ENCODE results near the gene ANKRD28. TPM values are rescaled to one million over a fixed set of nuclear protein-coding genes. Genes with fewer than 3 reads are reported as not detected.

ANKRD28 gene
- total and polyA plus RNA-seq, 2 of the 8 experiments (the other 6 are each of a cell fraction or from before 2014, with no cell fraction given), result 39.1 to 61.7 TPM

GRCh38 chr3:15766406-15766805 lies 31.4 kb downstream of the ANKRD28 start:
- H2BK120ac ChIP-seq (replicated peaks; ENCODE audit: low read depth, low read length), result no peak overlapping the region
- no peak overlapping the region for H4K91ac ChIP-seq (replicated peaks; ENCODE audit: insufficient read length, low read length)
- H3K79me1 ChIP-seq (ENCODE audit: low read depth, low read length), result no peaks in the 10 kb centered on the region
- no peaks in the 10 kb centered on the region for H3K9me3 ChIP-seq (ENCODE audit: insufficient read depth in 2 of 2, low read depth in 1 of 2, low read length in 1 of 2)
- no peak overlapping the region for H2AK5ac ChIP-seq (ENCODE audit: low read depth, low read length)
- H3K23me2 ChIP-seq (ENCODE audit: low read depth, low read length), result no peaks in the 10 kb centered on the region
- ChIA-PET POLR2A (ENCODE audit: partially characterized antibody) (no interaction called here), CTCF (ENCODE audit: partially characterized antibody) (no interaction called here)
- H3K56ac ChIP-seq (replicated peaks; ENCODE audit: insufficient read length, low read depth, low read length), result no peak overlapping the region
- FAIRE-seq (no peak), DNase-seq (ENCODE audit: low read depth in 1 of 2, low spot score in 2 of 2) (no peak)
- no peak overlapping the region for H3K9ac ChIP-seq (replicated peaks in 1 of 4; ENCODE audit: extremely low read depth in 1 of 4, low read depth in 3 of 4, low read length in 3 of 4)
- 78% methylated on average over 1 of the region's 1 CpG; no CpG with 5 or more reads in 1 of the 2 experiments for WGBS, 2 experiments (ENCODE audit: extremely low coverage in 1 of 2, insufficient coverage in 1 of 2, insufficient read length in 1 of 2, insufficient replicate concordance in 2 of 2, low coverage in 1 of 2, low lambda C conversion rate in 2 of 2, missing lambda C conversion rate in 1 of 2)
- no peaks in the 10 kb centered on the region for H3K4me1 ChIP-seq (replicated peaks in 1 of 4; ENCODE audit: control insufficient read depth in 3 of 4, insufficient read depth in 4 of 4, low read length in 3 of 4)
- no peak overlapping the region for H3K23ac ChIP-seq (ENCODE audit: insufficient read length)
- H2BK12ac ChIP-seq (ENCODE audit: low read depth, low read length), result no peak overlapping the region
- no peak overlapping the region for H3K4ac ChIP-seq (replicated peaks; ENCODE audit: insufficient read length, low read depth, low read length)
- no peak overlapping the region for H3K4me3 ChIP-seq (ENCODE audit: extremely low read depth in 1 of 4, insufficient read depth in 2 of 4, low read depth in 3 of 4, low read length in 4 of 4)
- no peak overlapping the region for H4K5ac ChIP-seq (ENCODE audit: insufficient read length, low read depth, low read length)
- H4K20me1 ChIP-seq (replicated peaks in 1 of 2; ENCODE audit: control insufficient read depth in 1 of 2, insufficient read depth in 2 of 2, low read length in 2 of 2), result no peaks in the 10 kb centered on the region
- no peak overlapping the region for H2BK20ac ChIP-seq (ENCODE audit: low read length)
- no peaks in the 10 kb centered on the region for H3K27me3 ChIP-seq (replicated peaks in 1 of 4; ENCODE audit: control insufficient read depth in 3 of 4, extremely low read depth in 1 of 4, insufficient read depth in 3 of 4, low read length in 3 of 4)
- H3K27ac ChIP-seq (ENCODE audit: low read depth, low read length), result no peak overlapping the region
- H2BK15ac ChIP-seq (ENCODE audit: low read length), result no peak overlapping the region
- H2AFZ ChIP-seq (ENCODE audit: low read length), result no peak overlapping the region
- no peaks in the 10 kb centered on the region; a peak in 1 of 8 replicates for H3K36me3 ChIP-seq (ENCODE audit: control insufficient read depth in 2 of 4, insufficient read depth in 4 of 4, low read length in 3 of 4)
- H3K14ac ChIP-seq (ENCODE audit: insufficient read length), result no peak overlapping the region
- peaks cover 0 to 14% of the 10 kb centered on the region in 2 experiments; a peak in 1 of 4 replicates for H3K79me2 ChIP-seq (ENCODE audit: control insufficient read depth in 1 of 2, insufficient read depth in 2 of 2, low read length in 2 of 2)
- H3K18ac ChIP-seq (ENCODE audit: extremely low read depth, low read length), result no peak overlapping the region
- H2BK5ac ChIP-seq (ENCODE audit: low read depth, low read length), result no peak overlapping the region
- H3K4me2 ChIP-seq (ENCODE audit: insufficient read depth in 1 of 2, low read depth in 2 of 2, low read length in 2 of 2), result no peak overlapping the region
- no peak overlapping the region for H4K8ac ChIP-seq (ENCODE audit: extremely low read depth, insufficient read depth, low read length)
- TF ChIP-seq TEAD4 (IDR thresholded peaks at IDR 0.05; ENCODE audit: low read depth, low read length) (no peak), SUZ12 (IDR thresholded peaks at IDR 0.05; ENCODE audit: low read length) (no peak)
